K562 (cell line): Measurements from ENCODE around the gene DYNLT2. TPM values are rescaled to one million over a fixed set of nuclear protein-coding genes. Genes with fewer than 3 reads are reported as not detected.

Experiments used
- ATAC-seq: fragments of 200-7000 bp; cut with Tn5 transposase; 3 replicates; pipeline ENCODE4 v1.9.1; 2020; ENCODE audit warnings: moderate library complexity
- BruUV-seq: library from RNA; stranded (reverse); fragments of 400-500 nt; replicated peaks from 2 replicates; lab custom pipeline; 2021; lab: Mats Ljungman, UMichigan
- CTCF ChIA-PET: fragments of 300-600 bp; formaldehyde crosslinking; extraction: SDS; loops from one replicate; lab custom pipeline; 2021; ENCODE audit warnings: low intra/inter-chr PET ratio; lab: Yijun Ruan, JAX
- POLR2A ChIA-PET: fragments of 300-600, 350-650 bp; sonication (Branson Sonifier 250); formaldehyde crosslinking; extraction: SDS; loops from one replicate; lab custom pipeline; 2021; ENCODE audit warnings: antibody characterized with exemption, inconsistent platforms; lab: Yijun Ruan, JAX
- DNase-seq, 4 experiments: peaks; one replicate each; pipeline versions ENCODE4 v3.0.0 to v3.0.0-alpha.2; 2011 to 2018; ENCODE audit warnings: low spot score in 3 of 4, mixed read lengths in 3 of 4; ENCODE audit errors: extremely low read depth in 1 of 4
- FAIRE-seq: peaks from 2 replicates; lab custom pipeline; 2011; peaks lifted over from hg19 to GRCh38; lab: Jason Lieb, UNC
- H2AFZ ChIP-seq: 2 replicates; pipeline ENCODE4 v1.6.0; 2011; ENCODE audit warnings: low read depth, low read length, control low read depth, inconsistent platforms
- H3K27ac ChIP-seq: fragments of 200-600 bp; 3 replicates; pipeline ENCODE4 v1.8.0; 2011; ENCODE audit warnings: low read depth, mild to moderate bottlenecking, control low read depth, inconsistent platforms, low read length, moderate library complexity, mixed read lengths; ENCODE audit errors: extremely low read depth
- H3K27me3 ChIP-seq, 2 experiments: fragments of 300-600 bp in 1 of 2; 2 replicates in 1 of 2; 3 replicates in 1 of 2; pipeline versions ENCODE4 v1.6.0 to v1.8.0; 2011; ENCODE audit warnings: inconsistent platforms in 2 of 2, low read length in 2 of 2, mild to moderate bottlenecking in 1 of 2, mixed read lengths in 1 of 2, moderate library complexity in 1 of 2; ENCODE audit not compliant: control insufficient read depth in 2 of 2, insufficient read depth in 2 of 2
- H3K36me3 ChIP-seq: fragments of 300-600 bp; 3 replicates; pipeline ENCODE4 v1.8.0; 2011; ENCODE audit warnings: mild to moderate bottlenecking, low read length, inconsistent platforms; ENCODE audit not compliant: control insufficient read depth, insufficient read depth
- H3K4me1 ChIP-seq, 2 experiments: fragments of 200-600 bp in 1 of 2; replicated peaks in 1 of 2; 2 replicates in 1 of 2; 3 replicates in 1 of 2; pipeline versions ENCODE4 v1.5.1 to v1.8.0; 2011; ENCODE audit warnings: inconsistent platforms in 2 of 2, low read length in 2 of 2, mild to moderate bottlenecking in 1 of 2, mixed read lengths in 1 of 2, moderate library complexity in 1 of 2; ENCODE audit not compliant: control insufficient read depth in 2 of 2, insufficient read depth in 2 of 2
- H3K4me2 ChIP-seq: 2 replicates; pipeline ENCODE4 v1.6.1; 2011; ENCODE audit warnings: low read length, control low read depth, inconsistent platforms, mixed read lengths; ENCODE audit not compliant: insufficient read depth
- H3K4me3 ChIP-seq: fragments of 200-600 bp; sonication (generic), shearing (Covaris generic); 2 replicates; pipeline ENCODE4 v1.5.1; 2016; ENCODE audit warnings: control low read depth, inconsistent platforms
- H3K79me2 ChIP-seq: fragments of 200-600 bp; 3 replicates; pipeline ENCODE4 v1.8.0; 2011; ENCODE audit warnings: low read length, inconsistent platforms; ENCODE audit not compliant: control insufficient read depth, insufficient read depth
- H3K9ac ChIP-seq, 2 experiments: 2 replicates each; pipeline versions ENCODE4 v1.6.0 to v1.6.1; 2011; ENCODE audit warnings: low read depth in 2 of 2, low read length in 2 of 2, control low read depth in 1 of 2, inconsistent platforms in 1 of 2, mild to moderate bottlenecking in 1 of 2, mixed read lengths in 1 of 2; ENCODE audit not compliant: insufficient read depth in 1 of 2
- H3K9me1 ChIP-seq: one replicate; pipeline ENCODE4 v1.6.0; 2011; ENCODE audit warnings: inconsistent platforms, mild to moderate bottlenecking, low read length, moderate library complexity; ENCODE audit not compliant: control insufficient read depth, insufficient read depth
- H3K9me3 ChIP-seq: replicated peaks from 2 replicates; pipeline ENCODE4 v1.5.1; 2011; ENCODE audit warnings: low read depth, low read length, inconsistent platforms; ENCODE audit not compliant: control insufficient read depth, insufficient read depth
- H4K20me1 ChIP-seq: replicated peaks from 2 replicates; pipeline ENCODE4 v1.6.1; 2011; ENCODE audit warnings: low read length, inconsistent platforms, mixed read lengths; ENCODE audit not compliant: control insufficient read depth, insufficient read depth
- BCLAF1 ChIP-seq, 2 experiments: fragments of 450-650 bp in 1 of 2; IDR thresholded peaks; 2 replicates each; pipeline ENCODE4 v1.6.1; 2011 to 2017; ENCODE audit warnings: low read depth in 2 of 2, antibody characterized with exemption in 1 of 2, borderline replicate concordance in 1 of 2, low read length in 1 of 2, mild to moderate bottlenecking in 1 of 2, mixed read lengths in 1 of 2; ENCODE audit not compliant: control insufficient read depth in 1 of 2
- BRD9 ChIP-seq: fragments of 450-650 bp; IDR thresholded peaks from 2 replicates; pipeline ENCODE4 v1.6.1; 2018; ENCODE audit warnings: low read depth; ENCODE audit not compliant: partially characterized antibody
- ESRRB ChIP-seq: fragments of 250-450 bp; sonication (Bioruptor Pico); IDR thresholded peaks from 2 replicates; pipeline ENCODE4 v1.5.0; 2020; ENCODE audit warnings: mild to moderate bottlenecking, moderate library complexity, borderline replicate concordance
- MXD1 ChIP-seq: fragments of 250-450 bp; sonication (Bioruptor Pico); IDR thresholded peaks from 2 replicates; pipeline ENCODE4 v1.8.0; 2021; ENCODE audit warnings: borderline replicate concordance, mild to moderate bottlenecking, moderate library complexity; ENCODE audit not compliant: poor library complexity, severe bottlenecking
- NFIC ChIP-seq: fragments of 450-650 bp; IDR thresholded peaks from 2 replicates; pipeline ENCODE4 v1.6.1; 2017; ENCODE audit warnings: mild to moderate bottlenecking, inconsistent platforms
- NRF1 ChIP-seq, 2 experiments: fragments of 450-650 bp; IDR thresholded peaks in 1 of 2; conservative IDR thresholded peaks in 1 of 2; 2 replicates each; pipeline ENCODE4 v1.6.1; 2014; ENCODE audit warnings: mild to moderate bottlenecking in 2 of 2
- RBM15 ChIP-seq: fragments of 200-400 bp; formaldehyde crosslinking; IDR thresholded peaks from 2 replicates; pipeline ENCODE4 v1.6.1; 2018; ENCODE audit warnings: mild to moderate bottlenecking, low read length, moderate library complexity; ENCODE audit not compliant: insufficient read depth
- RBM17 ChIP-seq: fragments of 200-400 bp; formaldehyde crosslinking; IDR thresholded peaks from 2 replicates; pipeline ENCODE4 v1.6.1; 2017; ENCODE audit warnings: low read depth, mild to moderate bottlenecking, low read length, borderline replicate concordance
- TRIM24 ChIP-seq, 2 experiments: fragments of 450-650 bp; IDR thresholded peaks; 2 replicates each; pipeline ENCODE4 v1.6.1; 2016
- ZBTB12 ChIP-seq: fragments of 250-450 bp; sonication (Bioruptor Pico); IDR thresholded peaks from 2 replicates; pipeline ENCODE4 v1.4.0; 2020
- ZBTB26 ChIP-seq: fragments of 450-650 bp; formaldehyde crosslinking; IDR thresholded peaks from 2 replicates; pipeline ENCODE4 v1.4.0; 2022; ENCODE audit warnings: missing genetic modification characterization
- WGBS: fragments of 100-300 bp; shearing (Covaris generic); methylation state at CpG from one replicate; pipeline ENCODE4 v1.1.6; 2016; ENCODE audit warnings: low coverage, mixed read lengths; ENCODE audit not compliant: insufficient coverage; ENCODE audit errors: missing lambda C conversion rate; 5-methylcytosine and 5-hydroxymethylcytosine counted together
- in situ Hi-C: fragments of 300-500 bp; cut with MboI; formaldehyde crosslinking; loops from 4 replicates; pipeline ENCODE4 v1.15.0; 2018; ENCODE audit warnings: inconsistent platforms, mixed read lengths
- intact Hi-C: fragments of 100-400 bp; cut with micrococcal nuclease; formaldehyde crosslinking; loops from 2 replicates; pipeline ENCODE4 v1.14.2; 2022
- polyA plus RNA-seq, 8 experiments: library from polyadenylated mRNA; depleted of rRNA in 4 of 8; stranded (reverse) in 5 of 8; unstranded in 3 of 8; fragments of >200 nt; fragmentation: Nextera tagmentation in 2 of 8; fragmentation: Illumina TruSeq in 1 of 8; extraction: Ambion mirVana in 2 of 8; extraction: Trizol in 1 of 8; gene quantifications; 2 replicates each; pipeline versions ENCODE4 v1.2.1 to v1.2.3, GENCODE V29; 2011 to 2014; ENCODE audit warnings: inconsistent platforms in 1 of 8, missing spikeins in 1 of 8
- total RNA-seq, 7 experiments: library from RNA; depleted of rRNA in 6 of 7; stranded (reverse); fragments of >200 nt in 6 of 7; fragmentation: Illumina TruSeq in 2 of 7; extraction: Trizol in 2 of 7; gene quantifications; 2 replicates each; pipeline versions ENCODE4 v1.2.1 to v1.2.3, GENCODE V29; 2011 to 2021; ENCODE audit warnings: low replicate concordance in 1 of 7

Gene DYNLT2
- total and polyA plus RNA-seq, 9 of the 15 experiments (the other 6 are each of a cell fraction or from before 2014, with no cell fraction given), result 2.0 to 12.8 (median 6.3) TPM

GRCh38 chr6:169793408-169793807 is 42.0 kb upstream of the DYNLT2 start (continued):
- no peak for TF ChIP-seq BCLAF1 (IDR thresholded peaks at IDR 0.05; ENCODE audit: borderline replicate concordance in 1 of 2, control insufficient read depth in 1 of 2, low read depth in 2 of 2, low read length in 1 of 2)
- no peak for TF ChIP-seq TRIM24 (IDR thresholded peaks at IDR 0.05)
- TF ChIP-seq ZBTB26 (CRISPR knock-in tag), result no peak

GRCh38 chr6:169792306-169793015 is 41.1 kb upstream of the DYNLT2 start:
- H3K36me3 ChIP-seq, result no peaks in the 10 kb centered on the region
- intact Hi-C loops (loop anchor here (5.0 kb wide), 1 partner anchor 140 kb away; no protein-coding TSS in a partner anchor), in situ Hi-C loops (no loop called here)
- peaks cover 11 to 17% of the 10 kb centered on the region in 2 experiments; a peak in 3 of 5 replicates for H3K4me1 ChIP-seq
- no peak for DNase-seq
- no peak for ATAC-seq
- H2AFZ ChIP-seq, result no peak overlapping the region
- H3K9ac ChIP-seq, result no peak overlapping the region
- ChIA-PET POLR2A (interaction anchor here (0.6 to 2.9 kb wide), 3 partner anchors 8 to 740 kb away, joined by 3 to 8 read pairs (median 3); no protein-coding TSS in a partner anchor), CTCF (interaction anchor here (0.6 kb wide), 1 partner anchor 738 kb away, joined by 3 read pairs; no protein-coding TSS in a partner anchor)
- H3K4me3 ChIP-seq, result no peak overlapping the region
- H4K20me1 ChIP-seq, result peaks cover 19% of the 10 kb centered on the region; the same call in 1 of the 2 replicates
- H3K9me3 ChIP-seq, result no peaks in the 10 kb centered on the region
- H3K27ac ChIP-seq, result no peak overlapping the region
- 4% methylated on average over 21 of the region's 21 CpGs for WGBS
- no peaks in the 10 kb centered on the region for H3K79me2 ChIP-seq
- FAIRE-seq, result no peak
- H3K27me3 ChIP-seq, result peaks cover 59 to 70% of the 10 kb centered on the region in 2 experiments
- peaks cover 2% of the 10 kb centered on the region for H3K9me1 ChIP-seq
- no TSS peak for BruUV-seq
- no peak overlapping the region for H3K4me2 ChIP-seq
- TF ChIP-seq ESRRB, result no peak
- TF ChIP-seq RBM15, result no peak
- TF ChIP-seq RBM17, result no peak
- no peak for TF ChIP-seq BRD9
- TF ChIP-seq NRF1 (conservative IDR thresholded peaks at IDR 0.05 in 1 of 2, IDR thresholded peaks at IDR 0.05 in 1 of 2), result no peak
- no peak for TF ChIP-seq MXD1
- no peak for TF ChIP-seq ZBTB12 (CRISPR knock-in tag)
- TF ChIP-seq NFIC, result no peak
